SK-N-SH treated with all-trans-retinoic acid at 6 μM for 48 hours (cell line): ENCODE data around the gene LELP1.

ENCODE experiments used
- ATAC-seq: fragments of 200-7000 bp; cut with Tn5 transposase; 3 replicates; pipeline ENCODE4 v1.9.1; 2020; ENCODE audit warnings: mild to moderate bottlenecking, moderate library complexity
- ARNTL ChIP-seq: fragments of 450-650 bp; formaldehyde crosslinking; IDR thresholded peaks from 2 replicates; pipeline ENCODE4 v1.5.0; 2020; ENCODE audit warnings: low read depth, mild to moderate bottlenecking, moderate library complexity, borderline replicate concordance
- CREB5 ChIP-seq: fragments of 250-450 bp; sonication (Bioruptor Pico); IDR thresholded peaks from 2 replicates; pipeline ENCODE4 v1.5.1; 2020; ENCODE audit warnings: low read depth, mild to moderate bottlenecking, moderate library complexity
- CSDC2 ChIP-seq: fragments of 250-450 bp; sonication (Bioruptor Pico); IDR thresholded peaks from 2 replicates; pipeline ENCODE4 v1.5.0; 2020; ENCODE audit warnings: mild to moderate bottlenecking, moderate library complexity
- CSRNP3 ChIP-seq: fragments of 250-450 bp; sonication (Bioruptor Pico); IDR thresholded peaks from 2 replicates; pipeline ENCODE4 v1.5.1; 2021; ENCODE audit warnings: mild to moderate bottlenecking, moderate library complexity
- ESRRG ChIP-seq: fragments of 250-450 bp; sonication (Bioruptor Pico); IDR thresholded peaks from 2 replicates; pipeline ENCODE4 v1.6.1; 2021; ENCODE audit warnings: mild to moderate bottlenecking
- ISL1 ChIP-seq: fragments of 250-450 bp; sonication (Bioruptor Pico); IDR thresholded peaks from 2 replicates; pipeline ENCODE4 v2.1.2; 2022; ENCODE audit warnings: mild to moderate bottlenecking, moderate library complexity
- OSR1 ChIP-seq: fragments of 250-450 bp; sonication (Bioruptor Pico); IDR thresholded peaks from 2 replicates; pipeline ENCODE4 v1.8.0; 2022; ENCODE audit warnings: moderate library complexity, mild to moderate bottlenecking, inconsistent platforms
- PATZ1 ChIP-seq: fragments of 250-450 bp; sonication (Bioruptor Pico); IDR thresholded peaks from 2 replicates; pipeline ENCODE4 v1.8.0; 2020; ENCODE audit warnings: mild to moderate bottlenecking, moderate library complexity, borderline replicate concordance
- POU6F1 ChIP-seq: fragments of 250-450 bp; sonication (Bioruptor Pico); IDR thresholded peaks from 2 replicates; pipeline ENCODE4 v1.8.0; 2021; ENCODE audit warnings: low read depth, mild to moderate bottlenecking, moderate library complexity, borderline replicate concordance
- PPARA ChIP-seq: fragments of 250-450 bp; sonication (Bioruptor Pico); IDR thresholded peaks from 2 replicates; pipeline ENCODE4 v1.5.0; 2020; ENCODE audit warnings: mild to moderate bottlenecking, borderline replicate concordance
- RARB ChIP-seq: fragments of 250-450 bp; sonication (Bioruptor Pico); IDR thresholded peaks from 2 replicates; pipeline ENCODE4 v1.8.0; 2021; ENCODE audit warnings: mild to moderate bottlenecking, moderate library complexity
- SNAI2 ChIP-seq: fragments of 250-450 bp; sonication (Bioruptor Pico); IDR thresholded peaks from 2 replicates; pipeline ENCODE4 v1.5.0; 2020; ENCODE audit warnings: mild to moderate bottlenecking, moderate library complexity
- TCF4 ChIP-seq: fragments of 250-450 bp; sonication (Bioruptor Pico); IDR thresholded peaks from 2 replicates; pipeline ENCODE4 v1.8.0; 2021; ENCODE audit warnings: mild to moderate bottlenecking, moderate library complexity, borderline replicate concordance
- TOX ChIP-seq: fragments of 250-450 bp; sonication (Bioruptor Pico); IDR thresholded peaks from 2 replicates; pipeline ENCODE4 v1.8.0; 2021; ENCODE audit warnings: mild to moderate bottlenecking, moderate library complexity, borderline replicate concordance
- TSHZ2 ChIP-seq: fragments of 250-450 bp; sonication (Bioruptor Pico); IDR thresholded peaks from 2 replicates; pipeline ENCODE4 v1.5.0; 2020; ENCODE audit warnings: mild to moderate bottlenecking, moderate library complexity
- ZNF565 ChIP-seq: fragments of 450-650 bp; formaldehyde crosslinking; conservative IDR thresholded peaks from 2 replicates; pipeline ENCODE4 v1.5.0; 2020; ENCODE audit warnings: low read depth, mild to moderate bottlenecking, moderate library complexity
- ZNF70 ChIP-seq: fragments of 450-650 bp; formaldehyde crosslinking; IDR thresholded peaks from 2 replicates; pipeline ENCODE4 v1.5.0; 2020; ENCODE audit warnings: mild to moderate bottlenecking, moderate library complexity
- ZNF8 ChIP-seq: fragments of 450-650 bp; formaldehyde crosslinking; IDR thresholded peaks from 2 replicates; pipeline ENCODE4 v1.5.0; 2020; ENCODE audit warnings: mild to moderate bottlenecking, moderate library complexity

Gene LELP1

GRCh38 chr1:153251562-153251961 lies 48.3 kb downstream of the LELP1 start:
- no peak for ATAC-seq
- TF ChIP-seq ARNTL (CRISPR knock-in tag) (no peak), ZNF70 (no peak), PPARA (CRISPR knock-in tag) (no peak), TCF4 (CRISPR knock-in tag) (no peak), CREB5 (no peak), PATZ1 (no peak), ESRRG (CRISPR knock-in tag) (no peak)
- TF ChIP-seq, all 23 proteins: peak for 0

GRCh38 chr1:153251988-153252387 lies 48.8 kb downstream of the LELP1 start:
- ATAC-seq, result no peak
- TF ChIP-seq POU6F1 (CRISPR knock-in tag), result no peak
- TF ChIP-seq CSDC2 (CRISPR knock-in tag), result no peak
- no peak for TF ChIP-seq ZNF565 (CRISPR knock-in tag)
- TF ChIP-seq ZNF70, result no peak
- no peak for TF ChIP-seq PPARA (CRISPR knock-in tag)
- no peak for TF ChIP-seq CREB5
- no peak for TF ChIP-seq SNAI2
- TF ChIP-seq ESRRG (CRISPR knock-in tag), result no peak
- no peak for TF ChIP-seq TOX (CRISPR knock-in tag)
- no peak for TF ChIP-seq OSR1 (CRISPR knock-in tag)
- TF ChIP-seq RARB (CRISPR knock-in tag), result no peak
- TF ChIP-seq ISL1, result no peak
- no peak for TF ChIP-seq PATZ1
- no peak for TF ChIP-seq ZNF8 (CRISPR knock-in tag)
- no peak for TF ChIP-seq ARNTL (CRISPR knock-in tag)
- TF ChIP-seq TCF4 (CRISPR knock-in tag), result no peak
- no peak for TF ChIP-seq TSHZ2 (CRISPR knock-in tag)
- no peak for TF ChIP-seq CSRNP3 (CRISPR knock-in tag)
